ENCODE measurements around the gene EMILIN1. TPM values are rescaled to one million over a fixed set of nuclear protein-coding genes. Genes with fewer than 3 reads are reported as not detected.

Gene EMILIN1
- total and polyA plus RNA-seq, 10 of the 15 experiments (the other 5 are each of a cell fraction or from before 2014, with no cell fraction given): 0.01 to 2.3 (median 1.2) TPM; not detected in 2

DNA sequence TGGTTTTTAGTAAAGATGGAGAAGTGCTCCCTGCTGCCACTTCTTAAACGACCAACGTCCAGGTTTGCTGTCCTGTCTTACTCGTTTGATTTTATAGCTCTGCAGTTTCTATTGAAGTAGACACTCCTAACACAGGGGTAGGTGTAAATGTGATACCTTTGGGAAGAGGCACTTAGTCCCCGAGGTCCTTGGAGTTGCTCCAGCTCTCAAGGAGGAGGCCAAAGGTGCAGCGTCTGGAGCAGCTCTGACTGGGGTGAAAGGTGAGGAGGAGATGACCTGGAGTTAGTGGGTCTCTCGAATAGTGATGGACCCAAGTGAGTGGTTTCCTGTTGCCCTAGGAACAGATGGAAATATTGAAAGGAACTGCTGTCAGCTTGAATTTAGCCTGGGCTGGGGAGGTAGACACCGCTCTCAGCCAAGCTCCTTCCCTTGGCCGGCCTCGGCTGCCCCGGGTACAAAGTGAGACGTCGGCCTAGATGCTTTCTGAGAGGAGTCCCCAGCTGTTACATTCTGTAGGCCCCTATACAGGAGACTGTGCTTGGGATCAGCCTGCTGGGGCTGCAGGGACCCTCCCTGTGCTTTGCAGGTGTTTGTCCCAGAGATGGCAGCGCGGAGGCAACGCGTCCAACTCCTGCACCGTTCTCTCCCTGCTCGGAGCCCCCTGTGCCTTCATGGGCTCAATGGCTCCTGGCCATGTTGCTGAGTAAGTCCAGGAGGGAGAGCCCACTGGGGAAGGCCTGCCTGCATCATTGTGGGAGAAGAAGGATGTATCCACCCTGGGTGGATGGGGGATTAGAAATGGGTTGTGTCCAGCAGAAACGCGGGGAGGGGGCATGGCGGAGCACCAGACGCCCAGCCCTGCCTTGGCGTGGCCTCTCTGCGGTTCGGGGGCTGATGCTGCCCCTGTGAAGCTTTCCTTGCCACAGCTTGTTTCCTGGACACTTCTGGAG lies 13.6 kb downstream of the EMILIN1 start:
- Histone ChIP-seq H3K79me2 (ENCODE audit: control insufficient read depth, insufficient read depth, low read length) (no peaks in the 10 kb centered on the region), H2AFZ (ENCODE audit: control insufficient read depth, low read depth, low read length) (no peak overlapping the region), H3K27ac (ENCODE audit: control insufficient read depth, insufficient read depth) (no peak overlapping the region), H3K4me1 (ENCODE audit: control insufficient read depth, insufficient read depth, low read length) (peaks cover 3% of the 10 kb centered on the region), H3K36me3 (ENCODE audit: control insufficient read depth in 2 of 2, insufficient read depth in 2 of 2, low read length in 1 of 2) (no peaks in the 10 kb centered on the region), H3K9me3 (replicated peaks; ENCODE audit: control insufficient read depth, insufficient read depth, low read length) (no peaks in the 10 kb centered on the region), H3K4me2 (ENCODE audit: control insufficient read depth, insufficient read depth) (no peak overlapping the region), H3K9ac (ENCODE audit: control insufficient read depth, insufficient read depth, low read length) (no peak overlapping the region), H4K20me1 (ENCODE audit: control insufficient read depth, insufficient read depth) (no peaks in the 10 kb centered on the region), H3K4me3 (no peak overlapping the region), H3K27me3 (replicated peaks in 1 of 2; ENCODE audit: control insufficient read depth in 2 of 2, insufficient read depth in 2 of 2, low read length in 1 of 2) (no peaks in the 10 kb centered on the region)
- 71% methylated on average over 25 of the region's 25 CpGs for WGBS (ENCODE audit: insufficient coverage, insufficient replicate concordance, low lambda C conversion rate, missing lambda C conversion rate)
- no peak for FAIRE-seq
- TF ChIP-seq CHD4 (IDR thresholded peaks at IDR 0.05): no peak
- TF ChIP-seq, protein P1, sequence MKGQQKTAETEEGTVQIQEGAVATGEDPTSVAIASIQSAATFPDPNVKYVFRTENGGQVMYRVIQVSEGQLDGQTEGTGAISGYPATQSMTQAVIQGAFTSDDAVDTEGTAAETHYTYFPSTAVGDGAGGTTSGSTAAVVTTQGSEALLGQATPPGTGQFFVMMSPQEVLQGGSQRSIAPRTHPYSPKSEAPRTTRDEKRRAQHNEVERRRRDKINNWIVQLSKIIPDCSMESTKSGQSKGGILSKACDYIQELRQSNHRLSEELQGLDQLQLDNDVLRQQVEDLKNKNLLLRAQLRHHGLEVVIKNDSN (IDR thresholded peaks at IDR 0.05; ENCODE audit: borderline replicate concordance, extremely low read length, insufficient read depth, low read depth, low read length): no peak
- no peak for TF ChIP-seq BMI1 (IDR thresholded peaks at IDR 0.05; ENCODE audit: borderline replicate concordance)
- TF ChIP-seq BCLAF1 (IDR thresholded peaks at IDR 0.05): no peak
- TF ChIP-seq MEF2B (IDR thresholded peaks at IDR 0.05; ENCODE audit: partially characterized antibody, poor library complexity, severe bottlenecking): no peak
- TF ChIP-seq SRF (IDR thresholded peaks at IDR 0.05; ENCODE audit: low read depth in 2 of 2, low read length in 2 of 2): no peak
- no peak for TF ChIP-seq POLR2AphosphoS2 (IDR thresholded peaks at IDR 0.05; ENCODE audit: low read depth, low read length)
- no peak for TF ChIP-seq KLF5 (IDR thresholded peaks at IDR 0.05; ENCODE audit: partially characterized antibody)
- TF ChIP-seq, protein P2, sequence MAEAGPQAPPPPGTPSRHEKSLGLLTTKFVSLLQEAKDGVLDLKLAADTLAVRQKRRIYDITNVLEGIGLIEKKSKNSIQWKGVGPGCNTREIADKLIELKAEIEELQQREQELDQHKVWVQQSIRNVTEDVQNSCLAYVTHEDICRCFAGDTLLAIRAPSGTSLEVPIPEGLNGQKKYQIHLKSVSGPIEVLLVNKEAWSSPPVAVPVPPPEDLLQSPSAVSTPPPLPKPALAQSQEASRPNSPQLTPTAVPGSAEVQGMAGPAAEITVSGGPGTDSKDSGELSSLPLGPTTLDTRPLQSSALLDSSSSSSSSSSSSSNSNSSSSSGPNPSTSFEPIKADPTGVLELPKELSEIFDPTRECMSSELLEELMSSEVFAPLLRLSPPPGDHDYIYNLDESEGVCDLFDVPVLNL (IDR thresholded peaks at IDR 0.05; ENCODE audit: low read depth, low read length): no peak
- no peak for TF ChIP-seq LARP7 (IDR thresholded peaks at IDR 0.05)
- TF ChIP-seq FOS (IDR thresholded peaks at IDR 0.05; ENCODE audit: borderline replicate concordance, extremely low read depth, insufficient read length): no peak
- no TSS peak for BruUV-seq (replicated peaks)
- in situ Hi-C loops (cut with MboI): no loop called here
- ChIA-PET POLR2A (no interaction called here), CTCF (interaction anchor here (0.6 to 1.6 kb wide), 5 partner anchors 31 to 211 kb away, joined by 3 to 4 read pairs (median 3); partner anchors contain the start of gene ATRAID), SMC1A (ENCODE audit: uncharacterized antibody, unreplicated experiment) (interaction anchor here (0.6 kb wide), 1 partner anchor 49 kb away, joined by 3 read pairs; no protein-coding TSS in a partner anchor), RAD21 (ENCODE audit: unreplicated experiment) (interaction anchor here (3.3 kb wide), 1 partner anchor 130 kb away, joined by 9 read pairs; no protein-coding TSS in a partner anchor)
- DNase-seq (ENCODE audit: low read depth, low spot score): no peak
- ATAC-seq: no peak
- intact Hi-C loops (cut with micrococcal nuclease; ENCODE audit: unreplicated experiment): no loop called here

Data from GM12878 (cell line).